HepG2 (cell line): ENCODE data around the gene OR5A1. TPM values are rescaled to one million over a fixed set of nuclear protein-coding genes. Genes with fewer than 3 reads are reported as not detected.

Experiments used
- ATAC-seq: fragments of 200-7000 bp; cut with Tn5 transposase; 3 replicates; pipeline ENCODE4 v1.9.1; 2020; ENCODE audit warnings: mild to moderate bottlenecking, moderate library complexity
- BruUV-seq: library from RNA; stranded (reverse); fragments of 400-500 nt; replicated peaks from 2 replicates; lab custom pipeline; 2021; lab: Mats Ljungman, UMichigan
- CTCF ChIA-PET: fragments of 300-600 bp; formaldehyde crosslinking; extraction: SDS; loops from one replicate; lab custom pipeline; 2021; ENCODE audit warnings: low total read pairs, inconsistent platforms, low intra/inter-chr PET ratio; lab: Yijun Ruan, JAX
- POLR2A ChIA-PET: fragments of 350-600 bp; sonication (Branson Sonifier 250); formaldehyde crosslinking; loops from one replicate; lab custom pipeline; 2020; ENCODE audit warnings: antibody characterized with exemption, inconsistent platforms; lab: Yijun Ruan, JAX
- DNase-seq: peaks from one replicate; pipeline ENCODE4 v3.0.0-alpha.2; 2015; ENCODE audit warnings: low spot score
- FAIRE-seq: peaks from 3 replicates; lab custom pipeline; 2011; peaks lifted over from hg19 to GRCh38; lab: Jason Lieb, UNC
- H2AFZ ChIP-seq: one replicate; pipeline ENCODE4 v1.6.1; 2011; ENCODE audit warnings: low read length, inconsistent platforms
- H3K27ac ChIP-seq: fragments of 300-600 bp; 3 replicates; pipeline ENCODE4 v1.8.0; 2011; ENCODE audit warnings: mixed run types, mild to moderate bottlenecking, mixed read lengths, low read length, inconsistent platforms; ENCODE audit not compliant: insufficient read depth; ENCODE audit errors: extremely low read length
- H3K27me3 ChIP-seq, 2 experiments: fragments of 200-600 bp in 1 of 2; 2 replicates in 1 of 2; 3 replicates in 1 of 2; pipeline versions ENCODE4 v1.6.0 to v1.8.0; 2011; ENCODE audit warnings: low read length in 2 of 2, mild to moderate bottlenecking in 2 of 2, moderate library complexity in 2 of 2, inconsistent platforms in 1 of 2; ENCODE audit not compliant: insufficient read depth in 2 of 2, control insufficient read depth in 1 of 2
- H3K36me3 ChIP-seq, 2 experiments: fragments of 200-600 bp in 1 of 2; replicated peaks in 1 of 2; 2 replicates in 1 of 2; 3 replicates in 1 of 2; pipeline versions ENCODE4 v1.5.1 to v1.8.0; 2011; ENCODE audit warnings: low read length in 2 of 2, inconsistent platforms in 1 of 2; ENCODE audit not compliant: insufficient read depth in 2 of 2, control insufficient read depth in 1 of 2
- H3K4me1 ChIP-seq: 2 replicates; pipeline ENCODE4 v1.5.1; 2012; ENCODE audit warnings: low read length, inconsistent platforms; ENCODE audit not compliant: insufficient read depth
- H3K4me2 ChIP-seq: 2 replicates; pipeline ENCODE4 v1.6.0; 2011; ENCODE audit warnings: low read depth, low read length, inconsistent platforms
- H3K4me3 ChIP-seq, 3 experiments: fragments of 200-600 bp in 1 of 3; sonication (generic), shearing (Covaris generic) in 1 of 3; replicated peaks in 1 of 3; 2 replicates each; pipeline ENCODE4 v1.5.1; 2011 to 2016; ENCODE audit warnings: low read length in 3 of 3, inconsistent platforms in 2 of 3, low read depth in 2 of 3, mild to moderate bottlenecking in 2 of 3, control low read depth in 1 of 3, mixed read lengths in 1 of 3; ENCODE audit not compliant: insufficient read depth in 1 of 3
- H3K79me2 ChIP-seq: one replicate; pipeline ENCODE4 v1.6.1; 2011; ENCODE audit warnings: low read length, inconsistent platforms; ENCODE audit not compliant: insufficient read depth
- H3K9ac ChIP-seq: 2 replicates; pipeline ENCODE4 v1.6.0; 2011; ENCODE audit warnings: mild to moderate bottlenecking, low read depth, low read length, inconsistent platforms; ENCODE audit not compliant: insufficient read depth
- H3K9me3 ChIP-seq: 2 replicates; pipeline ENCODE4 v1.5.1; 2012; ENCODE audit warnings: mild to moderate bottlenecking, low read length
- H4K20me1 ChIP-seq: 2 replicates; pipeline ENCODE4 v1.6.0; 2011; ENCODE audit warnings: inconsistent platforms, mild to moderate bottlenecking, low read length, moderate library complexity; ENCODE audit not compliant: insufficient read depth
- HNRNPH1 ChIP-seq: fragments of 200-400 bp; formaldehyde crosslinking; optimal IDR thresholded peaks from 2 replicates; pipeline ENCODE3; 2017; ENCODE audit warnings: mild to moderate bottlenecking, low read depth, low read length
- NAIF1 ChIP-seq: sonication (generic); formaldehyde crosslinking; IDR thresholded peaks from 2 replicates; pipeline ENCODE4 v1.5.0; 2020; ENCODE audit warnings: mild to moderate bottlenecking, missing genetic modification reagents, borderline replicate concordance
- TCF7 ChIP-seq: sonication (generic); IDR thresholded peaks from 2 replicates; pipeline ENCODE4 v1.6.1; 2016; ENCODE audit warnings: antibody characterized with exemption, low read depth
- ZFP82 ChIP-seq: sonication (generic); formaldehyde crosslinking; IDR thresholded peaks from 2 replicates; pipeline ENCODE4 v1.5.1; 2020; ENCODE audit warnings: mild to moderate bottlenecking, missing genetic modification reagents, borderline replicate concordance
- WGBS: methylation state at CpG from one replicate; pipeline ENCODE4 v1.1.6; 2017; ENCODE audit warnings: low lambda C conversion rate; 5-methylcytosine and 5-hydroxymethylcytosine counted together
- in situ Hi-C: cut with HindIII; loops from 2 replicates; pipeline ENCODE4 v1.10.0; 2017; ENCODE audit warnings: low pct_unique_long_range_greater_than_20kb; ENCODE audit not compliant: extremely low pct_ligation_motif_present
- intact Hi-C: fragments of 100-400 bp; cut with micrococcal nuclease; formaldehyde crosslinking; loops from one replicate; pipeline ENCODE4 v1.10.0; 2022; ENCODE audit not compliant: unreplicated experiment
- polyA plus RNA-seq, 8 experiments: library from polyadenylated mRNA; depleted of rRNA in 3 of 8; stranded (reverse) in 7 of 8; unstranded in 1 of 8; fragments of >200 nt; fragmentation: Illumina TruSeq in 4 of 8; extraction: Trizol in 4 of 8; gene quantifications; 2 replicates each; pipeline versions ENCODE4 v1.2.1 to v1.2.3, GENCODE V29; 2011 to 2016; ENCODE audit warnings: low read depth in 4 of 8, missing spikeins in 1 of 8, mixed read lengths in 1 of 8; ENCODE audit not compliant: insufficient read depth in 1 of 8
- total RNA-seq, 5 experiments: library from RNA; depleted of rRNA; stranded (reverse); fragments of >200 nt; fragmentation: Illumina TruSeq; extraction: Trizol; gene quantifications; 2 replicates each; pipeline ENCODE4 v1.2.3, GENCODE V29; 2016; ENCODE audit warnings: low read depth in 1 of 5

The OR5A1 gene
- total and polyA plus RNA-seq, 2 of the 13 experiments (the other 11 are each of a cell fraction or from before 2014, with no cell fraction given): not detected

DNA sequence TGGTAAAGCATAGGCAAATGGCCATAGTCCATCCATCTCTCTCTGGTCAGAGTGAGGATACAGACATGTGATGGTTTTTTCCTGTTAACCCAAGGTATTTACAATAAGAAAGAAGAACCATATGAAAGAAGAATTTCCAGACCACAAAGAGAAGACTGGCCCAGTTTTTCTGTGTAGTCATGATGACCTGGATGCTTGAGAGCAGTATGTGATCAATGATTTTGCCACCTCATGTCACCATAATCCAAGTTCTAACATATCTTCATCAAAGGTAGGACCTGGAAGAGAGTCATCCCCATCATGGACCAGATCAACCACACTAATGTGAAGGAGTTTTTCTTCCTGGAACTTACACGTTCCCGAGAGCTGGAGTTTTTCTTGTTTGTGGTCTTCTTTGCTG lies 20.4 kb downstream of the OR5A1 start, which contains the start of gene OR4D6:
Gene OR4D6, plus strand, starts transcription at position 301 of the 400 bp plus-strand sequence. Its CDS starts 0 bp downstream, at position 301.
- 0% methylated on average over 2 of the region's 2 CpGs for WGBS
- H3K27ac ChIP-seq: no peak within 1 kb of the TSS
- DNase-seq (no peak), FAIRE-seq (no peak), ATAC-seq (no peak)
- H3K9ac ChIP-seq: no peak within 1 kb of the TSS
- no TSS peak for BruUV-seq
- H3K4me2 ChIP-seq: no peak within 1 kb of the TSS
- no peaks in the 10 kb centered on the region for H4K20me1 ChIP-seq
- no peaks in the 10 kb centered on the region for H3K4me1 ChIP-seq
- intact Hi-C loops (no loop called here), in situ Hi-C loops (no loop called here)
- ChIA-PET CTCF (no interaction called here), POLR2A (no interaction called here)
- no peak within 1 kb of the TSS for H2AFZ ChIP-seq
- no peaks in the 10 kb centered on the region for H3K9me3 ChIP-seq
- peaks cover 0 to 4% of the 10 kb centered on the region in 2 experiments; a peak in 1 of 5 replicates for H3K27me3 ChIP-seq
- TF ChIP-seq HNRNPH1: no peak
- TF ChIP-seq TCF7: no peak
- no peak for TF ChIP-seq NAIF1 (CRISPR knock-in tag)
- H3K36me3 ChIP-seq: no peaks in the 10 kb centered on the region
- H3K4me3 ChIP-seq: no peak within 1 kb of the TSS
- no peaks in the 10 kb centered on the region for H3K79me2 ChIP-seq

GRCh38 chr11:59459916-59460315 lies 23.6 kb downstream of the OR5A1 start:
- in situ Hi-C loops: no loop called here
- Histone ChIP-seq H3K4me1 (no peaks in the 10 kb centered on the region), H2AFZ (no peak overlapping the region), H4K20me1 (no peaks in the 10 kb centered on the region), H3K27ac (no peak overlapping the region), H3K4me2 (no peak overlapping the region), H3K9me3 (no peaks in the 10 kb centered on the region), H3K36me3 (no peaks in the 10 kb centered on the region), H3K9ac (no peak overlapping the region), H3K4me3 (no peak overlapping the region), H3K27me3 (peaks cover 0 to 4% of the 10 kb centered on the region in 2 experiments; a peak in 1 of 5 replicates), H3K79me2 (no peaks in the 10 kb centered on the region)
- TF ChIP-seq ZFP82 (CRISPR knock-in tag): no peak
- intact Hi-C loops: no loop called here
- WGBS: 2% methylated on average over 3 of the region's 3 CpGs
- ATAC-seq (no peak), FAIRE-seq (no peak), DNase-seq (no peak)
- ChIA-PET POLR2A (no interaction called here), CTCF (no interaction called here)
- BruUV-seq: no TSS peak
